ENCODE data around the gene OPCML. TPM values are rescaled to one million over a fixed set of nuclear protein-coding genes. Genes with fewer than 3 reads are reported as not detected.
A peak's percentile ranks its signal among the peaks of the same experiment; 100 is the strongest.

OPCML gene
- total RNA-seq, 2 donors from 2014 or later = not detected

- peaks cover 12 to 13% of the 10 kb centered on the region in 2 donors for H3K27me3 Mint-ChIP-seq
- no peaks in the 10 kb centered on the region for H3K36me3 Mint-ChIP-seq
- no peak overlapping the region for H3K27ac Mint-ChIP-seq
- no peak overlapping the region for H3K4me3 Mint-ChIP-seq
- ATAC-seq = no peak
- H3K4me1 Mint-ChIP-seq (ENCODE audit: low read depth in 2 of 2) = no peaks in the 10 kb centered on the region
- H3K9me3 Mint-ChIP-seq = no peaks in the 10 kb centered on the region
- no peak for DNase-seq (ENCODE audit: low spot score)
Observed at GRCh38 chr11:133154781-133155180, 377.5 kb downstream of the OPCML start.

DNA sequence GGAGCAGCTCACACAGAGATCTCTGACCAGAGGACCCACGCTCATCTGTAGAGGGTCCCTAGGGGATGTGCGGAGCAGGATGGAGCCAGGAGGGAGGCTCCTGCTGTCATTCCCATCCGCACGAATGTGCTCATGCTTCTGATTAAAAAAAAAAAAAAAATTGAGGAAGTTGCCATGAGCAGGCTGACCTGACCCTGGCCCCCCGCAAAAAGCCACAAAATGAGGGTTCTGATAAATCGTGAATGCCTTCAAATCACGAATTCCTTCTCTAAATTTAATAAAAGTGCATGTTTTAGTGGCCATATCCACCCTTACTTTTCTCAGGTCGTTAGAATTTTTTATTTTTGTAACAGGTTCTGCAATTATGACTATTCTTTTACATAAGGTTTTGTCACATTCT is 378.2 kb downstream of the OPCML start:
- Mint-ChIP-seq H3K4me3 (no peak overlapping the region), H3K27me3 (peaks cover 12 to 13% of the 10 kb centered on the region in 2 donors), H3K27ac (no peak overlapping the region), H3K36me3 (no peaks in the 10 kb centered on the region), H3K9me3 (no peaks in the 10 kb centered on the region), H3K4me1 (ENCODE audit: low read depth in 2 of 2) (no peaks in the 10 kb centered on the region)
- ATAC-seq = no peak
- DNase-seq (ENCODE audit: low spot score) = no peak

GRCh38 chr11:133153031-133153430 is 379.3 kb downstream of the OPCML start:
- Mint-ChIP-seq H3K36me3 (no peaks in the 10 kb centered on the region), H3K27me3 (peaks cover 12 to 13% of the 10 kb centered on the region in 2 donors), H3K27ac (no peak overlapping the region), H3K4me1 (ENCODE audit: low read depth in 2 of 2) (no peaks in the 10 kb centered on the region), H3K4me3 (no peak overlapping the region), H3K9me3 (no peaks in the 10 kb centered on the region)
- DNase-seq (ENCODE audit: low spot score) (no peak), ATAC-seq (no peak)

GRCh38 chr11:133149698-133150097 is 382.6 kb downstream of the OPCML start:
- no peak overlapping the region for H3K27ac Mint-ChIP-seq

DNA sequence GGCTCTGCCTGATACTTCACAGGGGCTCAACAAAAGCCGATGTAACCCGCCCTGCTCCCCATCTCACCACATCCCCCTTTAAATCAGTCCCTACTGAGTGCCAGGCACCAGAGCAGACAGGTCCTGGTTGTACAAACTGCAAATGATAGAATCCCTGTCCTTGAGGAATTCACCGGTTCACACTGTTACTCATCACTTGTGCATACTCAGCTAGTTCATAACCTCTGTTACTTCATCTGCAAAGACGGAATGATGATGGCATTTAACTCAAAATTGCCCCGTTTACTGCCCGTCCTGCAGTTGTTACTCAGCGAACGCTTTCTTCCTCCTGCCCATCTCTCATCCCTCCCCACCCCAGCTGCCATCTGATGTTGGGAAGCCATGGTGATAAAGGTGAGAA is 384.7 kb downstream of the OPCML start:
- no peak overlapping the region for H3K27ac Mint-ChIP-seq

More at GRCh38 chr11:133149698-133150097, 382.6 kb downstream of the OPCML start:
- H3K4me3 Mint-ChIP-seq = no peak overlapping the region
- no peaks in the 10 kb centered on the region for H3K4me1 Mint-ChIP-seq (ENCODE audit: low read depth in 2 of 2)
- DNase-seq (ENCODE audit: low spot score) (no peak), ATAC-seq (no peak)
- H3K27me3 Mint-ChIP-seq = peaks cover 0 to 10% of the 10 kb centered on the region in 2 donors
- no peaks in the 10 kb centered on the region for H3K36me3 Mint-ChIP-seq
- no peaks in the 10 kb centered on the region for H3K9me3 Mint-ChIP-seq

GRCh38 chr11:133146697-133147306 is 385.5 kb downstream of the OPCML start:
- H3K4me1 Mint-ChIP-seq (ENCODE audit: low read depth in 2 of 2) = no peaks in the 10 kb centered on the region
- peaks cover 3 to 7% of the 10 kb centered on the region in 2 donors for H3K27me3 Mint-ChIP-seq
- no peak overlapping the region for H3K4me3 Mint-ChIP-seq
- no peak for DNase-seq (ENCODE audit: low spot score)
- no peaks in the 10 kb centered on the region for H3K36me3 Mint-ChIP-seq
- no peaks in the 10 kb centered on the region for H3K9me3 Mint-ChIP-seq
- no peak overlapping the region for H3K27ac Mint-ChIP-seq
- no peak for ATAC-seq

More for the DNA sequence above, 384.7 kb downstream of the OPCML start:
- H3K9me3 Mint-ChIP-seq = no peaks in the 10 kb centered on the region
- no peak for ATAC-seq
- DNase-seq (ENCODE audit: low spot score) = no peak
- H3K36me3 Mint-ChIP-seq = no peaks in the 10 kb centered on the region
- H3K4me1 Mint-ChIP-seq (ENCODE audit: low read depth in 2 of 2) = no peaks in the 10 kb centered on the region
- H3K27me3 Mint-ChIP-seq = peaks cover 0 to 10% of the 10 kb centered on the region in 2 donors
- H3K4me3 Mint-ChIP-seq = no peak overlapping the region

GRCh38 chr11:133137939-133138338 is 394.4 kb downstream of the OPCML start:
- Mint-ChIP-seq H3K36me3 (no peaks in the 10 kb centered on the region), H3K9me3 (no peaks in the 10 kb centered on the region), H3K27me3 (peaks cover 13 to 28% of the 10 kb centered on the region in 2 donors), H3K27ac (no peak overlapping the region), H3K4me3 (no peak overlapping the region), H3K4me1 (ENCODE audit: low read depth in 2 of 2) (no peaks in the 10 kb centered on the region)
- DNase-seq (ENCODE audit: low spot score) (no peak), ATAC-seq (no peak)

DNA sequence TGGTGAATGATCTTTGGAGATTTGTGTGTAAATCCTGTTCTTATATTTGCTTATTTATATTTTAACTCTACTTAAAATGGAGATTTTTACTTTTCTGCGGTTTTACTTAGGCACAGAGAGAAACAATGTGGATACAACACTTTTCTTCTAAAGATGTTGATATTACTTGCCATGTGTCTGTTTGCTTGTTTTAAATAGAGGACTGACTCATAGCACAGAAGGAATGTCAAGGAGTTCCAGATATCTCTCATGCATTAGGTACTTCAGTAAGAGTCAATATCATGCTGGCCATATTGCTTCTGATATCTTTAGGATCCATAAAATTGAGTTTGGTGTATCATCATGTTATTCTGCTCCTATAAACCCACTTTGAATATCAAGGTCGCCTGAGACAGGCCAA is 395.0 kb downstream of the OPCML start:
- no peaks in the 10 kb centered on the region for H3K36me3 Mint-ChIP-seq
- H3K9me3 Mint-ChIP-seq = no peaks in the 10 kb centered on the region
- DNase-seq (ENCODE audit: low spot score) = no peak
- H3K27ac Mint-ChIP-seq = no peak overlapping the region
- H3K4me1 Mint-ChIP-seq (ENCODE audit: low read depth in 2 of 2) = no peaks in the 10 kb centered on the region
- ATAC-seq = no peak
- H3K4me3 Mint-ChIP-seq = no peak overlapping the region
- peaks cover 13 to 28% of the 10 kb centered on the region in 2 donors for H3K27me3 Mint-ChIP-seq

GRCh38 chr11:133136376-133136775 is 395.9 kb downstream of the OPCML start:
- Mint-ChIP-seq H3K9me3 (no peaks in the 10 kb centered on the region), H3K36me3 (no peaks in the 10 kb centered on the region), H3K27me3 (peaks cover 13 to 21% of the 10 kb centered on the region in 2 donors), H3K4me1 (ENCODE audit: low read depth in 2 of 2) (no peaks in the 10 kb centered on the region), H3K27ac (no peak overlapping the region), H3K4me3 (no peak overlapping the region)
- no peak for ATAC-seq
- DNase-seq (ENCODE audit: low spot score) = no peak

GRCh38 chr11:133134314-133135173 is 397.8 kb downstream of the OPCML start:
- no peaks in the 10 kb centered on the region for H3K9me3 Mint-ChIP-seq
- ATAC-seq = peak in 1 of 2 donors; percentile 32
- no peak overlapping the region for H3K27ac Mint-ChIP-seq
- H3K27me3 Mint-ChIP-seq = peaks cover 16 to 29% of the 10 kb centered on the region in 2 donors
- DNase-seq (ENCODE audit: low spot score) = no peak
- no peak overlapping the region for H3K4me3 Mint-ChIP-seq
- no peaks in the 10 kb centered on the region for H3K36me3 Mint-ChIP-seq
- no peaks in the 10 kb centered on the region for H3K4me1 Mint-ChIP-seq (ENCODE audit: low read depth in 2 of 2)

- Mint-ChIP-seq H3K4me3 (no peak overlapping the region), H3K9me3 (no peaks in the 10 kb centered on the region), H3K36me3 (no peaks in the 10 kb centered on the region), H3K27me3 (peaks cover 16 to 36% of the 10 kb centered on the region in 2 donors), H3K4me1 (ENCODE audit: low read depth in 2 of 2) (no peaks in the 10 kb centered on the region), H3K27ac (no peak overlapping the region)
- ATAC-seq (no peak), DNase-seq (ENCODE audit: low spot score) (no peak)
Observed at GRCh38 chr11:133133606-133134005, 398.7 kb downstream of the OPCML start.

DNA sequence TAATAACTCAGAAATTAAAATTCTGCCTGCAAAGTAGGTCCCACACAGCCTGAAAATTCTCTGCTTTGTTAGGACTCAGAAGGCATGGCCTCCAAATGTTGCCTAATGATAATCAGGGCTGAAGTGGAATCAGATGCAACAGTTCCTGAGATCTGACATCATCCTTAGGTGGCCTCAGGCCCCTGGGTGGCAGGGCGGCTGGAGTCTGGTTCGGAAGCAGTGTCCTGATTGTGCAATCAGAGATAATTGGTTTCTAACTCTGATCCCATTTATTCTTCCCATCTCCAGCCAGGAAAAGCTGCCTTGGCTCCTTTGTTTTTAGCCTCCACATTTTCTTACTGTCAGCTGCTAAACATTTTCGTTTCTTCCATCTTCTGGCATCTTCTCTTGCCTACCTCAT is 399.3 kb downstream of the OPCML start:
- Mint-ChIP-seq H3K36me3 (no peaks in the 10 kb centered on the region), H3K9me3 (no peaks in the 10 kb centered on the region), H3K27me3 (peaks cover 16 to 40% of the 10 kb centered on the region in 2 donors), H3K27ac (no peak overlapping the region), H3K4me3 (no peak overlapping the region), H3K4me1 (ENCODE audit: low read depth in 2 of 2) (no peaks in the 10 kb centered on the region)
- DNase-seq (ENCODE audit: low spot score) (no peak), ATAC-seq (no peak)

DNA sequence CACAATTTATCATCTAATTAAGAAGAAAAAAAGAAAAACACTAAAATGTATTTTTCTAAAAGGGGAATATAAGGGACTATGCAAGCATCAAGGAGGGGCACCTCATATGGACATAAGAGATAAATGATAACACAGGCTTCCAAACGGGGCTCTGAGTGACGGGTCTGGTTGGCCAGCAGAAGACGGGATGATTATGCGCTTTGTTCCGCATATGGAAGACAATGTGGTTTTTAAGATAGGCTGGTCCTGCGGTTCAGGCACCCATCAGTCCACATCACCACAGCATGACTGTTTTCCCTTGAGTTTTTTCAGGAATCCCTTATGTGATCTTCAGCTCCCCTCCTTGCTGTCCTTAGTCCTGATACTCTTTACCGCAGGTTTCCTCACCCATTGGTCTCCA is 404.6 kb downstream of the OPCML start:
- Mint-ChIP-seq H3K36me3 (no peaks in the 10 kb centered on the region), H3K9me3 (no peaks in the 10 kb centered on the region), H3K27me3 (peaks cover 3 to 20% of the 10 kb centered on the region in 2 donors), H3K27ac (no peak overlapping the region), H3K4me3 (no peak overlapping the region), H3K4me1 (ENCODE audit: low read depth in 2 of 2) (no peaks in the 10 kb centered on the region)
- no peak for ATAC-seq
- DNase-seq (ENCODE audit: low spot score) = no peak

GRCh38 chr11:133123796-133124195 is 408.5 kb downstream of the OPCML start:
- H3K36me3 Mint-ChIP-seq = no peaks in the 10 kb centered on the region
- no peak overlapping the region for H3K27ac Mint-ChIP-seq
- H3K4me1 Mint-ChIP-seq (ENCODE audit: low read depth in 2 of 2) = no peaks in the 10 kb centered on the region
- ATAC-seq (no peak), DNase-seq (ENCODE audit: low spot score) (no peak)
- peaks cover 7 to 12% of the 10 kb centered on the region in 2 donors for H3K27me3 Mint-ChIP-seq
- no peaks in the 10 kb centered on the region for H3K9me3 Mint-ChIP-seq
- no peak overlapping the region for H3K4me3 Mint-ChIP-seq
